Measurements from ENCODE around the gene KRTAP24-1. TPM values are rescaled to one million over a fixed set of nuclear protein-coding genes. Genes with fewer than 3 reads are reported as not detected.

KRTAP24-1 gene
- not detected in 2 replicates for total RNA-seq

GRCh38 chr21:30282850-30283249 lies at the start of gene KRTAP24-1:
KRTAP24-1 (minus strand) TSS chr21:30282950; CDS start chr21:30282932, 18 bp downstream.
- no peak for DNase-seq (ENCODE audit: low read depth in 2 of 2)

- no peak for DNase-seq (ENCODE audit: low read depth in 2 of 2)
Measured at GRCh38 chr21:30329203-30329875, 46.6 kb upstream of the KRTAP24-1 start.

GRCh38 chr21:30326390-30326789 lies 43.6 kb upstream of the KRTAP24-1 start:
- DNase-seq (ENCODE audit: low read depth in 2 of 2), result no peak

- no peak for DNase-seq (ENCODE audit: low read depth in 2 of 2)
Measured at GRCh38 chr21:30320215-30320614, 37.5 kb upstream of the KRTAP24-1 start, which contains the start of gene KRTAP26-1. KRTAP26-1 (minus strand) TSS chr21:30320315; CDS start chr21:30320035, 280 bp downstream.

- DNase-seq (ENCODE audit: low read depth in 2 of 2), result no peak
Measured at GRCh38 chr21:30315701-30316100, 33.0 kb upstream of the KRTAP24-1 start.

- DNase-seq (ENCODE audit: low read depth in 2 of 2), result no peak
Measured at GRCh38 chr21:30306884-30307283, 24.1 kb upstream of the KRTAP24-1 start.

- DNase-seq (ENCODE audit: low read depth in 2 of 2), result no peak
Measured at GRCh38 chr21:30305136-30305535, 22.4 kb upstream of the KRTAP24-1 start.

GRCh38 chr21:30289215-30289614 lies 6.5 kb upstream of the KRTAP24-1 start, which contains the start of gene KRTAP25-1:
KRTAP25-1 (minus strand) TSS chr21:30289514; CDS start chr21:30289490, 24 bp downstream.
- no peak for DNase-seq (ENCODE audit: low read depth in 2 of 2)

- no peak for DNase-seq (ENCODE audit: low read depth in 2 of 2)
Measured at GRCh38 chr21:30271611-30272010, 11.1 kb downstream of the KRTAP24-1 start.

- no peak for DNase-seq (ENCODE audit: low read depth in 2 of 2)
Measured at GRCh38 chr21:30271156-30271555, 11.6 kb downstream of the KRTAP24-1 start.

GRCh38 chr21:30269803-30270530 lies 12.8 kb downstream of the KRTAP24-1 start:
- DNase-seq (ENCODE audit: low read depth in 2 of 2), result no peak

- DNase-seq (ENCODE audit: low read depth in 2 of 2), result no peak
Measured at GRCh38 chr21:30268608-30269197, 14.0 kb downstream of the KRTAP24-1 start.

GRCh38 chr21:30257773-30258172 lies 25.0 kb downstream of the KRTAP24-1 start:
- DNase-seq (ENCODE audit: low read depth in 2 of 2), result no peak

- DNase-seq (ENCODE audit: low read depth in 2 of 2), result no peak
Measured at GRCh38 chr21:30256100-30256499, 26.6 kb downstream of the KRTAP24-1 start.

- DNase-seq (ENCODE audit: low read depth in 2 of 2), result no peak
Measured at GRCh38 chr21:30255679-30256078, 27.1 kb downstream of the KRTAP24-1 start.

GRCh38 chr21:30251781-30252180 lies 31.0 kb downstream of the KRTAP24-1 start:
- DNase-seq (ENCODE audit: low read depth in 2 of 2), result no peak

- no peak for DNase-seq (ENCODE audit: low read depth in 2 of 2)
Measured at GRCh38 chr21:30249936-30250335, 32.8 kb downstream of the KRTAP24-1 start.

- DNase-seq (ENCODE audit: low read depth in 2 of 2), result no peak
Measured at GRCh38 chr21:30248844-30249243, 33.9 kb downstream of the KRTAP24-1 start.

- no peak for DNase-seq (ENCODE audit: low read depth in 2 of 2)
Measured at GRCh38 chr21:30245061-30245460, 37.7 kb downstream of the KRTAP24-1 start.

GRCh38 chr21:30243691-30244090 lies 39.1 kb downstream of the KRTAP24-1 start:
- no peak for DNase-seq (ENCODE audit: low read depth in 2 of 2)

GRCh38 chr21:30240661-30241060 lies 42.1 kb downstream of the KRTAP24-1 start:
- no peak for DNase-seq (ENCODE audit: low read depth in 2 of 2)

- DNase-seq (ENCODE audit: low read depth in 2 of 2), result no peak
Measured at GRCh38 chr21:30238168-30238567, 44.6 kb downstream of the KRTAP24-1 start.

Measured in lung microvascular endothelial cell (primary cell).